WERI-Rb-1 (cell line): Measurements from ENCODE around the gene SARNP.

Experiments
- DNase-seq: peaks from one replicate; pipeline ENCODE4 v3.0.0-alpha.2; 2020
- H3K27ac ChIP-seq: fragments of 250-450 bp; sonication (Bioruptor Pico); 2 replicates; pipeline ENCODE4 v1.5.1; 2020; ENCODE audit warnings: mild to moderate bottlenecking, moderate library complexity
- H3K27me3 ChIP-seq: fragments of 250-450 bp; sonication (Bioruptor Pico); 2 replicates; pipeline ENCODE4 v1.5.1; 2021; ENCODE audit warnings: mild to moderate bottlenecking, low read depth, moderate library complexity; ENCODE audit not compliant: insufficient read depth, severe bottlenecking
- H3K36me3 ChIP-seq: fragments of 250-450 bp; sonication (Bioruptor Pico); 2 replicates; pipeline ENCODE4 v1.5.1; 2020; ENCODE audit warnings: mild to moderate bottlenecking, moderate library complexity
- H3K4me3 ChIP-seq: 2 replicates; pipeline ENCODE4 v1.5.1; 2011; ENCODE audit warnings: low read depth, mild to moderate bottlenecking, control low read depth, low read length
- H3K9me3 ChIP-seq: fragments of 250-450 bp; sonication (Bioruptor Pico); 2 replicates; pipeline ENCODE4 v1.5.1; 2021; ENCODE audit warnings: mild to moderate bottlenecking, moderate library complexity; ENCODE audit not compliant: severe bottlenecking
- TF ChIP-seq, protein P1 (sequence below): IDR thresholded peaks from 2 replicates; pipeline ENCODE4 v1.5.1; 2011; ENCODE audit warnings: low read depth, mild to moderate bottlenecking, control low read depth, inconsistent platforms, low read length

SARNP gene

DNA sequence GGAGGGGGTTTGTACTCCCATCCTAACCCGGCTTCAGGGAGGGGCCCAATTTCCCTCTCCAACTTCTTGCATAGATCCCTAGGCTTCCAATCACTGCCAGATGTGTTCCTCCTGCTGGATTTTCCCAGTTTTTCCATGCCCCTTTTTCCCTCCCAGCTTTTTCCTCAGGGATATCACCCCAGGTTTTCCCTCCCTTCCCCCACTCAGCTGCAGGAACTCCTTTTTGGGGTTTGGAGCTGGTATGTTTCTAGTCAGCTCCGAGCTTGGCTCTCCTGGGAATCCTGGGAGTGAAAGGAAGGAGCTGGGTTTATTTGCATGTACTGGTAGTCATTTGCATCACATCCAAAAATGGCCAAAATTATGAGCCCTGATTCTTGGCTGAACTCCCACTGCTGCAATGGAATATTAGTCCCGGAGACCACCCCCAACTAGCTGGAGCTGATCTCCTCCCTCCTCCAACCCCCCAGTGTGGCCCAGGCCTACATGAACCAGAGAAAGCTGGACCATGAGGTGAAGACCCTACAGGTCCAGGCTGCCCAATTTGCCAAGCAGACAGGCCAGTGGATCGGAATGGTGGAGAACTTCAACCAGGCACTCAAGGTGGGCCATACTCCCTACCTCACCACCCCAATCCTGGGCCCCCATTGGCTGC lies 98.8 kb downstream of the SARNP start:
- peak overlapping the region; percentile 5; the same call in 1 of the 2 replicates for H3K4me3 ChIP-seq
- no peak for DNase-seq

DNA sequence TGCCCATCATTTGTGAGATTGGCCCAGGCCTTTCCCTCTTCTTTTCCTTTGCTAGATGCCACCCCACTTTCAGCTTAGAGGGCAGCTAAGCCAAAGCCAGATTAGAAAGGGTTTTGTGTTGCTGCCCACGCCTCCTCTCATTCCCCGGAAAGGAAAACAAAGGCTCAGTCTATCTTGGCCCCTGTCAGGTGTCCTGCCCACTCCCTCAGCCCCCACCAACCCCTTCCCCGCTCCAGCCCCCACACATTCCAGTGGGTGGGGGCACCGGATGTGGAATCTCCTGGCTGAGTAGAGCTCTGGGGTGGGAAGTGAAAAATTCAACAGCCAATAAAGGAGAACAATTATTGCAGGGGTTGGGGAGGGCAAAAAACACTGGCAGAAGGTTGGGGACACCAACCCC lies 99.5 kb downstream of the SARNP start:
- Histone ChIP-seq H3K4me3 (no peak overlapping the region; the same call in 1 of the 2 replicates), H3K9me3 (no peaks in the 10 kb centered on the region), H3K27ac (peak overlapping the region; percentile 81), H3K27me3 (no peaks in the 10 kb centered on the region), H3K36me3 (peaks cover 11% of the 10 kb centered on the region)
- TF ChIP-seq, protein P1, sequence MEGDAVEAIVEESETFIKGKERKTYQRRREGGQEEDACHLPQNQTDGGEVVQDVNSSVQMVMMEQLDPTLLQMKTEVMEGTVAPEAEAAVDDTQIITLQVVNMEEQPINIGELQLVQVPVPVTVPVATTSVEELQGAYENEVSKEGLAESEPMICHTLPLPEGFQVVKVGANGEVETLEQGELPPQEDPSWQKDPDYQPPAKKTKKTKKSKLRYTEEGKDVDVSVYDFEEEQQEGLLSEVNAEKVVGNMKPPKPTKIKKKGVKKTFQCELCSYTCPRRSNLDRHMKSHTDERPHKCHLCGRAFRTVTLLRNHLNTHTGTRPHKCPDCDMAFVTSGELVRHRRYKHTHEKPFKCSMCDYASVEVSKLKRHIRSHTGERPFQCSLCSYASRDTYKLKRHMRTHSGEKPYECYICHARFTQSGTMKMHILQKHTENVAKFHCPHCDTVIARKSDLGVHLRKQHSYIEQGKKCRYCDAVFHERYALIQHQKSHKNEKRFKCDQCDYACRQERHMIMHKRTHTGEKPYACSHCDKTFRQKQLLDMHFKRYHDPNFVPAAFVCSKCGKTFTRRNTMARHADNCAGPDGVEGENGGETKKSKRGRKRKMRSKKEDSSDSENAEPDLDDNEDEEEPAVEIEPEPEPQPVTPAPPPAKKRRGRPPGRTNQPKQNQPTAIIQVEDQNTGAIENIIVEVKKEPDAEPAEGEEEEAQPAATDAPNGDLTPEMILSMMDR = no peak
- peak; percentile 56 for DNase-seq

More for the DNA sequence above, 98.8 kb downstream of the SARNP start:
- Histone ChIP-seq H3K27ac (peak overlapping the region; percentile 81), H3K9me3 (no peaks in the 10 kb centered on the region), H3K36me3 (peaks cover 17% of the 10 kb centered on the region), H3K27me3 (no peaks in the 10 kb centered on the region)
- TF ChIP-seq, protein P1 = no peak

DNA sequence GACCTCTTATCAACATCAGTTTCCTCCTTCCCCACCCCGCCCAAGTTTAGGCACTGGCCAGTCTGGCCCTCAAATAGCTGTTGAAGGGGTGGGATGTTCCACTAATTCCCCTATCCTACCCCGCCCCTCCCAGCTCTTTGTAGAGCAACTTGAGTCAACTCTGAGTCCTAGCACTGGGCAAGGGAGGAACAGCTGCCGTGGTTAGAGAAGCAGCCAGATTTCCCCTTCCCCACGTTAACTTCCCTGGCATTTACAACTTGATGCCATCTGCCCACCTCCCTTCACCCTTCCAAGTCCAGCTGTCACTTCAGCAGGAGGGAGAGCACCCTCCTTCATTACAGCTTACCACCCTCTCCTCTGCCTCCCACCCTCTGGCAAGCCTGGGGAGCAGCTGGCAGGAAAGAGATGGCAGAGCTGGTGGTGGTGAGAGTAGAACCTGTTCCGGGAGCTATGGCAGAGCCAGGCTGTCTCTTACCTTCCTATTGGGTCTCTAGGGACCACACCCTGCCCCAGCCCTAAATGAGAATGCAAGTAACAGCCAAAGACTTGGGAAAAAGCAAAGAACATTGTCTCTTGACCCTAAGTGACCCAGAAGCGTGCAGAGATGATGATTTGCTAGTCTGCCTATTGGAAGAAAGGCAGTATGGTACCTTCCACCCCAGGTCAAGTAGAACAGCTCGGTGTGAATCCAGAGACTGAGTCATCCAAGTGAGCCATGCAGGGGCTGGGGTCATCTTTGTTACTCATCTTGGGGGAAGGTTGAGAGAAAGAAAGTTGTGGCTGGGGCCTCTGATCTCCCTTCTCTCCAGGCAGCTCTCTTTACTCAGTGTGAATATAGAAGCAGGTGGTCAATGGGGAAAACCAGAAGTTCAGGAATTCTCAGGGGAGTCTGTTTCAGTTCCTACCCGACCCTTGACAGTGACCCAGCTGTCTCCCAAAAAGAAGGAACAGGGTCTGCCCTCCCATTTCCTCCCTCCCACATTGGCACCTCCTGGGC lies 100.2 kb downstream of the SARNP start:
- H3K36me3 ChIP-seq = peaks cover 11% of the 10 kb centered on the region; the same call in 1 of the 2 replicates
- DNase-seq = no peak
- H3K4me3 ChIP-seq = peak overlapping the region; percentile 92
- peak overlapping the region; percentile 90 for H3K27ac ChIP-seq
- H3K9me3 ChIP-seq = no peaks in the 10 kb centered on the region
- TF ChIP-seq, protein P1 = no peak
- H3K27me3 ChIP-seq = no peaks in the 10 kb centered on the region

DNA sequence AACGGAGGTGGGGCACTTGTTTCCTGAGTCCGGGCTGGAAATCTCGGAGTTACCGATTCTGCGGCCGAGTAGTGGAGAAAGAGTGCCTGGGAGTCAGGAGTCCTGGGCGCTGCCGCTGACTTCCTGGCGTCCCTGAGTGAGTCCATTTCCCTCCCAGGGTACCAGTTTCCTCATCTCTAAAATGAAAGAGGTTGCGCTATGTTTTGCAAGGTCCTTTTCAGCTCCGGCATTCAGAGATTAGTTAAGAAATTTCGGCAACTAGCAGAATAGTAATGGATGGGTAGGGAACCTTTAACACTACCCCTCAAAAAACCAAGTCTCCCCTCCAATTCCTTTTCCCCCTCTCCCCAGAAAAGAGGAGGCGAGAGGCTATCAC lies 101.0 kb downstream of the SARNP start:
- DNase-seq = no peak
- peak overlapping the region; percentile 90 for H3K27ac ChIP-seq
- TF ChIP-seq, protein P1 = no peak
- H3K9me3 ChIP-seq = no peaks in the 10 kb centered on the region
- no peaks in the 10 kb centered on the region for H3K27me3 ChIP-seq
- peaks cover 11% of the 10 kb centered on the region; the same call in 1 of the 2 replicates for H3K36me3 ChIP-seq
- peak overlapping the region; percentile 92 for H3K4me3 ChIP-seq

DNA sequence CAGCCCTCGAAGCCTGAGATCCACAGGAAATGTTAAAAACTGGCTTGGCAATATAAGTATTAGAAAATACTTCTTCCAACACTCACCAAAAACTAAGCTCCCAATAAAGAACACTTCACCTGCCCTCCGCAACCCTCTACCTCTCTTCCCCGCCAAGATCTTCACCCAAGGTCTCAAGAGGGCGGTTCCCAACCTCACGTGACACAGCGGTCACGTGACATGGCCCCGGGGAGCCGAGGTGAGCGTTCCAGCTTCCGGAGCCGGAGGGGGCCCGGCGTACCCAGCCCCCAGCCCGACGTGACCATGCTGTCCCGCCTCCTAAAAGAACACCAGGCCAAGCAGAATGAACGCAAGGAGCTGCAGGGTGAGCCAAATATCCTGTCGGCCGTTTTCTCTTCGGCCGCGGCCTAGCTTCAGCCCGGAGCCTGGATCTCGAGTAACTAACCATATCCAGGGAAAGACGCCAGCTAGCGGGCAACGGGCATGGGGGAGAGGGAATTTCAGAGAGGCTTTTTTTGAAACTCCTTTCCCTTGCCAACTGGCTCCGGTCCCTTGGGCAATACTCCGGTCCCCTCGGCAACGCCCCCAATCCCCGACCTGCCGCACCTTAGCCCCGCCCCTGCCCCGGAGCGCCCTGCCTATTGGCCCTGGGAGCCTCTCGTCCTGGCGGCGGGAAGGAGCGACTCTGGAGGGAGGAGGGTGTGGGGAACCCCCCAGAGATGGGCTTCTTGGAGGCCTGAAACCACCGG lies 101.5 kb downstream of the SARNP start, which contains the start of gene BLOC1S1:
Gene BLOC1S1 (plus strand): TSS at position 214 of the 749 bp plus-strand sequence. CDS start 6 bp downstream, at position 220.
- H3K9me3 ChIP-seq = no peaks in the 10 kb centered on the region
- peak within 1 kb of the TSS; percentile 90 for H3K27ac ChIP-seq
- no peaks in the 10 kb centered on the region for H3K27me3 ChIP-seq
- TF ChIP-seq, protein P1 = no peak
- H3K36me3 ChIP-seq = peaks cover 11% of the 10 kb centered on the region; the same call in 1 of the 2 replicates
- peak; percentile 94 for DNase-seq
- peak within 1 kb of the TSS; percentile 92 for H3K4me3 ChIP-seq
